ENCODE results near the gene P2RY2. TPM values are rescaled to one million over a fixed set of nuclear protein-coding genes. Genes with fewer than 3 reads are reported as not detected.

P2RY2 gene
- total RNA-seq, 1 experiment from 2014 or later = 2.9 TPM

DNA sequence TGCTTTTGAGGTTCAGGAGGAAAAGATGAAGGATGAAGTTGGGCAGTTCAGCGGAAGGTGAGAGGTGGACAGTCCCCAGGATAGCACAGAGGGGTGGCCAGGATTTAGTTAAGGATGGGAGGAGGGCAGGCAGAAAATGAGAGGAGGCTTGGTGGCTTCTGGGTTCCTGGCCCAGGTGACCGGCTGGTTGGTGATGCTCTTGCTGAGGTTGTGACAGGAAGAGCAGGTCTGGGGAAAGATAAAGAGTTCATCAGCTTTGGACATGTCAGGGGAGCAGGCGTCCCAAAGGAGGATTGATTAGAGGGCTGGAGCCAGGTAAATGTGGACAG is 27.6 kb upstream of the P2RY2 start (continued):
- TF ChIP-seq, protein P1, sequence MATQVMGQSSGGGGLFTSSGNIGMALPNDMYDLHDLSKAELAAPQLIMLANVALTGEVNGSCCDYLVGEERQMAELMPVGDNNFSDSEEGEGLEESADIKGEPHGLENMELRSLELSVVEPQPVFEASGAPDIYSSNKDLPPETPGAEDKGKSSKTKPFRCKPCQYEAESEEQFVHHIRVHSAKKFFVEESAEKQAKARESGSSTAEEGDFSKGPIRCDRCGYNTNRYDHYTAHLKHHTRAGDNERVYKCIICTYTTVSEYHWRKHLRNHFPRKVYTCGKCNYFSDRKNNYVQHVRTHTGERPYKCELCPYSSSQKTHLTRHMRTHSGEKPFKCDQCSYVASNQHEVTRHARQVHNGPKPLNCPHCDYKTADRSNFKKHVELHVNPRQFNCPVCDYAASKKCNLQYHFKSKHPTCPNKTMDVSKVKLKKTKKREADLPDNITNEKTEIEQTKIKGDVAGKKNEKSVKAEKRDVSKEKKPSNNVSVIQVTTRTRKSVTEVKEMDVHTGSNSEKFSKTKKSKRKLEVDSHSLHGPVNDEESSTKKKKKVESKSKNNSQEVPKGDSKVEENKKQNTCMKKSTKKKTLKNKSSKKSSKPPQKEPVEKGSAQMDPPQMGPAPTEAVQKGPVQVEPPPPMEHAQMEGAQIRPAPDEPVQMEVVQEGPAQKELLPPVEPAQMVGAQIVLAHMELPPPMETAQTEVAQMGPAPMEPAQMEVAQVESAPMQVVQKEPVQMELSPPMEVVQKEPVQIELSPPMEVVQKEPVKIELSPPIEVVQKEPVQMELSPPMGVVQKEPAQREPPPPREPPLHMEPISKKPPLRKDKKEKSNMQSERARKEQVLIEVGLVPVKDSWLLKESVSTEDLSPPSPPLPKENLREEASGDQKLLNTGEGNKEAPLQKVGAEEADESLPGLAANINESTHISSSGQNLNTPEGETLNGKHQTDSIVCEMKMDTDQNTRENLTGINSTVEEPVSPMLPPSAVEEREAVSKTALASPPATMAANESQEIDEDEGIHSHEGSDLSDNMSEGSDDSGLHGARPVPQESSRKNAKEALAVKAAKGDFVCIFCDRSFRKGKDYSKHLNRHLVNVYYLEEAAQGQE (IDR thresholded peaks at IDR 0.05; ENCODE audit: low read depth) = no peak
- TF ChIP-seq RAD21 (IDR thresholded peaks at IDR 0.05; ENCODE audit: low read depth) = no peak
- no peak for TF ChIP-seq ZNF274 (IDR thresholded peaks at IDR 0.05; ENCODE audit: low read depth, low read length)
- no peak for TF ChIP-seq YY1 (IDR thresholded peaks at IDR 0.05; ENCODE audit: extremely low read depth, insufficient replicate concordance, low read depth, low read length)

DNA sequence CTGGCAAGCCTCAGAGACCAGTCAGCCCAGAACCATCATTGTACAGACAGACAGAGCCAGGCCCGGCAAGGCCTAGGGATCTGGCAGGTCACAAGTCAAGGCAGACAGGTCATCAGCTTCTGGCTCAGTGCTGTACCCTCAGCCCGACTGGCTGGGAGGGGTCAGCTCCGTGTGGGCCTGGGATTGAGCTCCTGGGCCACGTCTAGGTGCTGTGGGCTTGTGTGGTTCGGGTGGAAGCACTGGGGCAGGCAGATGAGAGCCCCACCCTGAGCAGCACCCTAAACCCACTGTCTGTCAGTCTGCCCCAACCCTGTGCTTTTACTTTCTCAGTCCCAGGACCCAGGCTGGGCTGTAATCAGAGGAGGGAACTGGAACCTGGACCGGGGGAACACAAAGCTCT is 26.9 kb upstream of the P2RY2 start:
- RAD21 ChIA-PET (ENCODE audit: low non-redundant PET in 1 of 2, low total read pairs in 2 of 2, uncharacterized antibody in 2 of 2, unreplicated experiment in 2 of 2) = no interaction called here
- ATAC-seq (no peak), DNase-seq (ENCODE audit: low read depth, low spot score) (no peak)
- Histone ChIP-seq H3K79me2 (ENCODE audit: insufficient read depth, low read length) (no peaks in the 10 kb centered on the region), H3K9me2 (ENCODE audit: insufficient read depth) (no peaks in the 10 kb centered on the region), H3K9me3 (ENCODE audit: control insufficient read depth in 1 of 2, insufficient read depth in 1 of 2, low read depth in 1 of 2, low read length in 2 of 2) (no peaks in the 10 kb centered on the region), H3K36me3 (ENCODE audit: control insufficient read depth in 1 of 2, insufficient read depth in 2 of 2, low read length in 2 of 2) (no peaks in the 10 kb centered on the region), H3K27me3 (ENCODE audit: insufficient read depth, low read length) (no peaks in the 10 kb centered on the region), H3K4me1 (ENCODE audit: control insufficient read depth in 1 of 2, insufficient read depth in 2 of 2, low read length in 2 of 2) (peaks cover 25 to 62% of the 10 kb centered on the region in 2 experiments), H2AFZ (ENCODE audit: low read depth, low read length, poor library complexity, severe bottlenecking) (no peak overlapping the region), H3K4me2 (ENCODE audit: low read length) (no peak overlapping the region), H3K9ac (ENCODE audit: low read length) (no peak overlapping the region), H3K4me3 (replicated peaks in 1 of 2; ENCODE audit: low read depth in 1 of 2, low read length in 2 of 2) (no peak overlapping the region), H3K27ac (ENCODE audit: low read depth, low read length) (no peak overlapping the region), H4K20me1 (ENCODE audit: insufficient read depth) (no peaks in the 10 kb centered on the region)
- no TSS peak for BruUV-seq (replicated peaks)
- POLR2A ChIA-PET = no interaction called here
- intact Hi-C loops (cut with micrococcal nuclease) = no loop called here
- CTCF ChIA-PET = interaction anchor here (1.3 kb wide), 1 partner anchor 46 kb away, joined by 3 read pairs; no protein-coding TSS in a partner anchor
- TF ChIP-seq TCF7L2 (IDR thresholded peaks at IDR 0.05; ENCODE audit: borderline replicate concordance, extremely low read depth, insufficient read depth, insufficient read length) = no peak
- TF ChIP-seq ELF1 (IDR thresholded peaks at IDR 0.05; ENCODE audit: borderline replicate concordance, low read depth) = no peak

Measured in HCT116 (cell line).